Activated CD4-positive, alpha-beta T cell treated with anti-CD3 and anti-CD28 coated beads, Interleukin-2, amount 50 U/mL, for 48 hours (primary cell): ENCODE measurements around the gene MRPL58.
"Not testable (repeated sequence)": the region's sequence is repeated elsewhere in the genome, so short reads cannot be mapped to it uniquely, and the experiment has no call there.

ENCODE experiments used
- DNase-seq, 2 experiments: peaks; one replicate each; pipeline ENCODE4 v3.0.0-alpha.2; 2020

MRPL58 gene

GRCh38 chr17:74987909-74988711 lies 24.4 kb upstream of the MRPL58 start:
- DNase-seq: peak; percentile 24 to 40

- no peak for DNase-seq
These were observed 21.8 kb upstream of the MRPL58 start for GRCh38 chr17:74990581-74991105.

GRCh38 chr17:74992223-74992622 lies 20.2 kb upstream of the MRPL58 start:
- no peak for DNase-seq

- no peak for DNase-seq
These were observed 18.0 kb upstream of the MRPL58 start for GRCh38 chr17:74994440-74994839.

- DNase-seq: no peak
These were observed 16.6 kb upstream of the MRPL58 start for GRCh38 chr17:74995847-74996246.

- DNase-seq: no peak
These were observed 13.7 kb upstream of the MRPL58 start for GRCh38 chr17:74998783-74999182.

GRCh38 chr17:74999523-74999922 lies 12.9 kb upstream of the MRPL58 start:
- no peak for DNase-seq

GRCh38 chr17:75001915-75002843 lies 10.3 kb upstream of the MRPL58 start:
- DNase-seq: no peak

GRCh38 chr17:75003070-75003956 lies 9.2 kb upstream of the MRPL58 start:
- DNase-seq: no peak

- DNase-seq: no peak
These were observed 8.5 kb upstream of the MRPL58 start for GRCh38 chr17:75003957-75004355.

DNA sequence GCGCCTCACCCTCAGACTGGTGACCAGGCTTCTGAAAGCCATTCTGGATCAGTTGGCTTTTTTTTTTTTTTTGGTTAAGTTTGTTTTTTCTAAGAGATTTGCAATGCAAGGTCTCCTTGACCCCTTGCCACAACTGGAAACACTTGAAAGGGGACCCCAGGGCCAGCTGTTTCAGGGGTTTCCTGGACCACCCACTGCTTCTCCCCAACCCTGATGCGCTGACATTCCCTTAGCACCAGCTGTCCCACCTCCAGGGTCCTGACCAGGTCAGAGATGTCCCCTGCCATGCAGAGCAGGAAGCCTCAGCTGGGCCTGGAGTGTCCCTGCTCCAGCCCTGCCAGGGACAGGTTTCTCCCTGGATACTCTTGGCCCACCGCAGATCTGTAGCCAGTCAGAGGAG lies 8.1 kb upstream of the MRPL58 start:
- no peak for DNase-seq

DNA sequence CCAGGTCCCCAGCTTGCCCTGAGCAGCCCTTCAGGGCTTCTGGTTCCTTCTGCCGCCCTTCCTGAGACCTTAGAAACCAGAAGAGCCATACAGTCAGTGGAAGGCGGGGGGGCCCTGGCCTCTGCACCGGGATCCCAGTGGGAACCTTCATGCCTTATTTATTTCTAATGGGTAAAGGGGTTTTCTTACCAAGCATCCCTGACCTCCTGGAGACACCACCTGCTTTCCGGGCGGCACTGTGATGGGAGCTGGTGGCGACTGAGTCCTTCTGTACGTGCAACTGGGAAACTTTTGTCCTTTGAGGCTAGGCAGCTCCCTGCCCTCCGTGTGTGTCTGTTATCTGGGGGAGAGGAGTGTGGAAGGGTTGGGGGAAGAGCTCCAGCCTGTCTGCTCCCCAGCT lies 7.2 kb upstream of the MRPL58 start:
- DNase-seq: no peak

GRCh38 chr17:75006084-75006483 lies 6.4 kb upstream of the MRPL58 start:
- not testable (repeated sequence) for DNase-seq

DNA sequence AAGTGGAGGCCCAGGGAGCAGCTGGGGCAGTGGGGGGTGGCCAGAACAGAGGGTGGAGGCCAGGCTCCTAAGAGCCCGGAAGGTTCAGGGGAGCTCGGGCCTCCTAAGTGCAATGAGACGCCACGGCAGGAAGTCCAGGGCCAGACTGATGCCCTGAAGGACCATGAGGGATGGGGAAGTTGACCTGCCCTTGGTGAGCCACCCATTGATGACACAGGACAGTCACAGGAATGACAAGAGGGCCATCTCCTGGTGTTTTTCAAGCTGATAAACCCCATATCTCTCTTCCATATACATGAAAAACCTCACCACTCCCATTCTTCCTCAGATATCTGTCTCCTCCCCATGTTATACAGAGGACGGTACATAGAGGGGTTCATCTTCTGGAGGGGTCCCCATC lies 5.8 kb upstream of the MRPL58 start:
- no peak for DNase-seq

- no peak for DNase-seq
These were observed 4.1 kb upstream of the MRPL58 start for GRCh38 chr17:75008373-75008772.

GRCh38 chr17:75009139-75009724 lies 3.2 kb upstream of the MRPL58 start:
- no peak for DNase-seq

DNA sequence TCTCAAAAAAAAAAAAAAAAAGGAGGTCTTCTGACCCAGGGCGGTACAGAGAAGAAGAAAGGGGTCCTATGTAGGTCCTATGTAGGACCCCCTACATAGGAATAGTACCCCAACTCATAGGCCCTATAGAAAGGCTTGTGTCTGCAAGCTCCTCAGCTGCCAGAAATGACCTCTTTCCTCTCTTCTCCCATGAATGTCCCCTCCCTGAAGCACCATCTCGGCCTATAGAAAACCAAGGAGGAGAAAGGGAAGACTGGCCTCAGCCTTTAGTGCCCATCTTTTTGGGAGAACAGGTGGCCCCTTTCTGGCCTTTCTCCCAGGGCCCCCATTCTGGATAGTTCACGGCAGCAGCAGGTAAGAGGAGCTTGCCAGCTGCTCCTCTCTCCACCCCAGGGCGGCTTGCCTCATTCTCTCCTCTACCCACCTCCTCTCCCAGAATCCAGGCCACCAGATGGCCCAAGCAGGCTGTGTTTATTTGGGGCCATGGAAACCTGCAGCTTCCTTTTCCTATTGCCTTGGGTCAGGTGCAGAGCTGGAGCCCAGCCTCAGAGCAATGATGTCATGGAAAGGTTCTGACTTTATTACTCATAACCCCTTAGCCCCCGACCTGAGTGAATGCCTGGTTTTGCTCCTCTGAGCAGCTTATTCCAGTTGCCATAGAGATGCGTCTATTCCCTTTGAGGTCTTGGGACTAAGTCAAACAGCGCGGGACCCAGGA lies 1.6 kb upstream of the MRPL58 start:
- peak in 1 of 2 experiments; percentile 13 for DNase-seq

DNA sequence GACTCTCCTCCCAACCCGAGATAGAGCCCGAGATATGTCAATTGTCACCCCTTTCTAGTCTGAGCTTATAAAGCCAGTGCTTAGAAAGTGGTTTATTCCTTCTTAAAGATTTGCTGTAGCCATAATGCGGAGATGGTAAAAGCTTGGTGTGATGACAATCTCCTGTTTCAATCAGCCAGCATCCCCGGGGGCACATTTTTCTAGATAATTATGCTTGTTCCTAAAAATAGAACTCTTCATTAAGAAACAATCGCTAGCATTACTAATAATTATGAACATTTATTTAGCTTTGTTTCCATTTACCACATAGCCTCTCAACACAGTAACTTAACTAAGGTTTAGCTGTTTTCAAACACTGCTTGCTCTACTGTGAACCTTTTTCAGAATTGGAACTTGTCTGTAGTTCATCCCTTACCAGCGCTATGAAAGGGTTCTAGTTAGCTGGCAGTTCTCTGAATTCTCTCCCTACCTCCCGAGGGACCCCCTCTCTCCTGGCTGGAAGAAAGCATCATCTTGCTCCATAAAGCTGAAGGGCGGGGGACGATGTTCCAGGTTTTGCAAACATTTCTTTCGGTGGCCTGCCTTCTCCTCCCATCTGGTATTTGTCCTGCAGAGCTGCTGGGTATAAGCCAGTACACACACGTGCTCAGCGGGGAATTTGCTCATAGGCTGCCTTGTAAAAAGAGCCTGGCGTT lies 922 bp upstream of the MRPL58 start:
- no peak for DNase-seq

DNA sequence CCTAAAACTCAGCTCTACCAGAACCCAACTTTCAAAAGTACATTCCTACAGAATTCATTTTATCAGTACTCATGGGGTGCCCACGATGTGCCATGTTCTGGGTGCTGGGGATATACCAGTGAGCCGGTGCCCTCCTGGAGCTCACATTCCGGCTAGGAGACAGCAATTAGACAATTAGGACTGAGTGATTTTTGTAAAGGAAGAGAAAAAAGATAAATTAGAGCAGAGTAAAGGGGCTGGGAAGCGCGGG lies 449 bp upstream of the MRPL58 start:
- DNase-seq: no peak

DNA sequence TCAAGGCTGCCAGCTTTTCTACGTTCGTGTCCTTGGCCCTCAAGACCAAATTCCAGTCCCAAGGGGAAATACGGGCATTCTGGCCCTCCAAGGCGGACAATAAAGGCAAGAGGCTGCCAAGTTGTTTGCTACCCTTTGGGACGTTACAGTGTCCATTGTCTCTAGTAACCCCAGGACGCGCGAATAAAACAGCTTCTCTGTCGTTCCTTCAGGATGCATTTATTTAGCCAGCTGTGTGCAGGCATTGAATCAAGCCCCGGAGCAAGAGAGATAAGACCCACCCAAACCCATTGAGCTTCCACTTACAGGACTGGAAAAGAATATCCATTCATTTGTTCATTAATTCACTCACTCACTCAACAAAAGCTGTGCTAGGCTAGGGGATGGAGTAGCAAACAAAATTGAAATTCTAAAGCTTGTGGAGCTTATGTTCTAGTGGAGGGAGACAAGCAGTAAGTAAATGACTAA lies 656 bp downstream of the MRPL58 start:
- DNase-seq: no peak

- no peak for DNase-seq
These were observed 6.7 kb downstream of the MRPL58 start for GRCh38 chr17:75019146-75019545.
